Mucosa of descending colon (tissue), 3 donors: Measurements from ENCODE around the gene GPATCH8. TPM values are rescaled to one million over a fixed set of nuclear protein-coding genes. Genes with fewer than 3 reads are reported as not detected.

Experiments
- ATAC-seq: fragments of 200-7000 bp; cut with Tn5 transposase; one replicate; pipeline ENCODE4 v1.9.1; 2020; ENCODE audit warnings: mild to moderate bottlenecking, moderate library complexity
- DNase-seq, 3 donors: peaks; one replicate each; pipeline ENCODE4 v3.0.0-alpha.2; 2020
- H3K36me3 ChIP-seq: fragments of 200-600 bp; one replicate; pipeline ENCODE4 v1.8.0; 2021; ENCODE audit warnings: low read depth, mild to moderate bottlenecking
- H3K4me1 ChIP-seq: fragments of 200-600 bp; one replicate; pipeline ENCODE4 v1.8.0; 2021; ENCODE audit warnings: low read depth, mild to moderate bottlenecking
- H3K4me3 ChIP-seq: fragments of 200-600 bp; one replicate; pipeline ENCODE4 v1.8.0; 2021; ENCODE audit warnings: mild to moderate bottlenecking
- H3K9me3 ChIP-seq: fragments of 200-600 bp; one replicate; pipeline ENCODE4 v1.8.0; 2021; ENCODE audit warnings: mild to moderate bottlenecking
- intact Hi-C, 2 donors: fragments of 100-400 bp; cut with DNase I in 1 of 2; cut with micrococcal nuclease in 1 of 2; formaldehyde crosslinking; loops; one replicate each; pipeline versions ENCODE4 v1.11.0 to v1.11.1; 2022; cut with DNase I, micrococcal nuclease
- total RNA-seq, 3 donors: library from RNA; stranded (reverse); fragmentation: NEBNext Ultra II Directional in 2 of 3; extraction: Animal tissue kit (Norgen Biotek cat#: 25700) in 2 of 3; gene quantifications; one replicate each; pipeline versions ENCODE4 v1.2.1 to v1.2.4, GENCODE V29; 2021 to 2023
- TF ChIP-seq, protein P1 (sequence below): fragments of 200-600 bp; IDR thresholded peaks from one replicate; pipeline ENCODE4 v1.8.0; 2022; ENCODE audit warnings: antibody characterized with exemption, mild to moderate bottlenecking
- donor health status: DM: no; HTN: no; CAD: no; lungs with moderate emphysema.
- donor health status: DM: no; HTN: no; CAD: no.
- donor health status: DM: no; HTN: yes; CAD: no.

The GPATCH8 gene
- total RNA-seq, 3 donors from 2014 or later, result 34.8 to 48.4 (median 36.3) TPM

DNA sequence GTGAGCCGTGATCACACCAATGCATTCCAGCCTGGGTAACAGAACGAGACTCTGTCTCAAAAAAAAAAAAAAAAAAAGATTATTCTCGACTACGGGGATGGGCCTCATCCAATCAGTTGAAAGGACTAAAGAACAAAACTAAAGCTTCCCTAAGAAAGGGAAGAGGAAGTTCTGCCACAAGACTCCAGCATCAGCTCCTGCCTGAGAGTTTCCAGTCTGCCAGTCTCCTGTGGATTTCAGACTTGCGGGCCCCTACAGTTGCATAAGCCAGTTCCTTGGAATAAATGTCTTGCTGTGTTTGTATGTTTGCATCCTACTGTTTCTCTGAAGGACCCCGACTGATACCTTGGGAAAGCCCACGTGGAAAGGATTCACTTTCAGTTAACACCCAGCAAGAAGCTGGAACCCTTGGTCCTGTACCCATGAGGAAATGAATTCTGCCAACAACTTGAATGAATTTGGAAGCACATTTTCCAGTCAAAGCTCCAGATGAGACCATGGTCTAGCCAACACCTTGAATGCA lies 27.8 kb upstream of the GPATCH8 start:
- Histone ChIP-seq H3K36me3 (no peaks in the 10 kb centered on the region), H3K9me3 (peaks cover 7% of the 10 kb centered on the region), H3K4me3 (no peak overlapping the region), H3K4me1 (peaks cover 4% of the 10 kb centered on the region)
- DNase-seq (no peak), ATAC-seq (no peak)
- TF ChIP-seq, protein P1, sequence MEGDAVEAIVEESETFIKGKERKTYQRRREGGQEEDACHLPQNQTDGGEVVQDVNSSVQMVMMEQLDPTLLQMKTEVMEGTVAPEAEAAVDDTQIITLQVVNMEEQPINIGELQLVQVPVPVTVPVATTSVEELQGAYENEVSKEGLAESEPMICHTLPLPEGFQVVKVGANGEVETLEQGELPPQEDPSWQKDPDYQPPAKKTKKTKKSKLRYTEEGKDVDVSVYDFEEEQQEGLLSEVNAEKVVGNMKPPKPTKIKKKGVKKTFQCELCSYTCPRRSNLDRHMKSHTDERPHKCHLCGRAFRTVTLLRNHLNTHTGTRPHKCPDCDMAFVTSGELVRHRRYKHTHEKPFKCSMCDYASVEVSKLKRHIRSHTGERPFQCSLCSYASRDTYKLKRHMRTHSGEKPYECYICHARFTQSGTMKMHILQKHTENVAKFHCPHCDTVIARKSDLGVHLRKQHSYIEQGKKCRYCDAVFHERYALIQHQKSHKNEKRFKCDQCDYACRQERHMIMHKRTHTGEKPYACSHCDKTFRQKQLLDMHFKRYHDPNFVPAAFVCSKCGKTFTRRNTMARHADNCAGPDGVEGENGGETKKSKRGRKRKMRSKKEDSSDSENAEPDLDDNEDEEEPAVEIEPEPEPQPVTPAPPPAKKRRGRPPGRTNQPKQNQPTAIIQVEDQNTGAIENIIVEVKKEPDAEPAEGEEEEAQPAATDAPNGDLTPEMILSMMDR, result no peak
- intact Hi-C loops, result loop anchor here in 1 of 2 donors (5.0 kb wide), 1 partner anchor 106 kb away; no protein-coding TSS in a partner anchor

DNA sequence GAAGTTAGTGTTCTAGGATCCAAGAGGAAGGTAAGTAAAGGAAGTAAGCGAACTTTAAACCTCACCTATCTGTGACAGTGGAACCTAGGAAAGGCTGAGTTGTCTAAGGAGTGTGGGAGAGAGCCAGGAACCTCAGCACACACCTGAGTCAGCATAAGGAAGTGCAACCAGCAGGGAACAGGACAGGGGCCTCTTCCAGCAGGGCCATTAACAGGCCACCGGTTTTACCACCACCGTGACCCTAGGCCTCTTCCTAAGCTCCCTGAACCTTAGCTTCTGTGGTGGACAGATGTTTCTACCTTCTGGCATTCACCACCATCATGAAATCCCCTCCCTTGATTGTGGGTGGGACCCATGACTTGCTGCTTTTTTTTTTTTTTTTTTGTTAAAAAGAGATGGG lies 26.7 kb upstream of the GPATCH8 start:
- H3K9me3 ChIP-seq, result peaks cover 7% of the 10 kb centered on the region
- intact Hi-C loops, result loop anchor here in 1 of 2 donors (5.0 kb wide), 1 partner anchor 107 kb away; no protein-coding TSS in a partner anchor
- TF ChIP-seq, protein P1, result no peak
- no peak overlapping the region for H3K4me3 ChIP-seq
- DNase-seq (no peak), ATAC-seq (no peak)
- no peaks in the 10 kb centered on the region for H3K36me3 ChIP-seq
- peaks cover 4% of the 10 kb centered on the region for H3K4me1 ChIP-seq

DNA sequence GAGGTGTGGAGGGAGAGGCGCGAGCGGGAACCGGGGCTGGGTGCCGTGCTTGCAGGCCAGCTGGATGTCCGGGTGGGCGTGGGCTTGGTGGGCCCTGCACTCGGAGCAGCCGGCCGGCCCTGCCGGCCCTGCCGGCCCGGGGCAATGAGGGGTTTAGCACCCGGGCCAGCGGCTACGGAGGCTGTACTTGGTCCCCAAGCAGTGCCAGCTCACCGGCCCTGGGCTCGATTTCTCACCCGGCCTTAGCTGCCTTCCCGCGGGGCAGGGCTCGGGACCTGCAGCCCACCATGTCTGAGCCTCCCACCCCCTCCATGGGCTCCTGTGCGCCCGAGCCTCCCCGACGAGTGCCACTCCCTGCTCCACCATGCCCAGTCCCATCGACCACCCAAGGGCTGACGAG lies 24.7 kb upstream of the GPATCH8 start:
- Histone ChIP-seq H3K9me3 (peaks cover 7% of the 10 kb centered on the region), H3K4me3 (no peak overlapping the region), H3K36me3 (no peaks in the 10 kb centered on the region), H3K4me1 (no peaks in the 10 kb centered on the region)
- TF ChIP-seq, protein P1, result no peak
- ATAC-seq (no peak), DNase-seq (no peak)
- intact Hi-C loops, result no loop called here

DNA sequence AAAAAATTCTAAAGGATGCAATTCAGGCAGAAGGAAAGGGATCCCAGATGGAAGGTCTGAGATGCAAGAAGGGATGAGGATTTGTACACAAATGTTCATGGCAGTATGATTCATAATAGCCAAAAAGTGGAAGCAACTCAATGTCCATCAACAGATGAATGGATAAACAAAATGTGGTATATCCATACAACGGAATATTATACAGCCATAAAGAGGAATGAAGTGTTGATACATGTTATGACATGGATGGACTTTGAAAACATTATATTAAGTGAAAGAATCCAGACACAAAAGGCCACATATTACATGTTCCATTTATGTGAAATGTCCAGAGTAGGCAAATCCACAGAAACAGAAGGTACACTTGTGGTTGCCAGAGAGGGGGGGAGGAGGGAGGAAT lies 23.9 kb upstream of the GPATCH8 start:
- no peak for DNase-seq
- Histone ChIP-seq H3K4me3 (no peak overlapping the region), H3K9me3 (peaks cover 7% of the 10 kb centered on the region), H3K36me3 (no peaks in the 10 kb centered on the region), H3K4me1 (no peaks in the 10 kb centered on the region)
- intact Hi-C loops, result no loop called here
- TF ChIP-seq, protein P1, result no peak
- ATAC-seq, result no peak

DNA sequence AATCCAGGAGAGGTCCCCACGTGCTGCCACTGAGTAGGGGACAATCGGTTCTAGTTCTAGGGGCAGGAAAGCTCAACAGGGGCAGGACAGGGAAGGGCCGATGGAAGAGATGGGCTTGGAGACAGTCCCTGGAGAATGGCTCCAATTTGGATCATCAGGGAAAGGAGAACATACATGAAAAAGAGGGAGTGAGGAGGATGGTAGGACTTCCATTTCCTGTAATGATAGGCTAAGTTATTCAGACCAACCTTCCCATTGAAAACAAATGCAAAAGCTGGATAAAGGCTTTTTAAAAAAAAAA lies 20.4 kb upstream of the GPATCH8 start:
- ATAC-seq (no peak), DNase-seq (no peak)
- H3K36me3 ChIP-seq, result no peaks in the 10 kb centered on the region
- H3K4me1 ChIP-seq, result no peaks in the 10 kb centered on the region
- peaks cover 7% of the 10 kb centered on the region for H3K9me3 ChIP-seq
- TF ChIP-seq, protein P1, result no peak
- no peak overlapping the region for H3K4me3 ChIP-seq
- intact Hi-C loops, result no loop called here
